Activated CD4-positive, CD25-positive, alpha-beta regulatory T cell treated with anti-CD3 and anti-CD28 coated beads, Interleukin-2, amount 50 U/mL, for 72 hours (primary cell): ENCODE results near the gene PIGK.
"Not testable (repeated sequence)": the region's sequence is repeated elsewhere in the genome, so short reads cannot be mapped to it uniquely, and the experiment has no call there.

Experiments
- DNase-seq: peaks from one replicate; pipeline ENCODE4 v3.0.0; 2021

PIGK gene

DNA sequence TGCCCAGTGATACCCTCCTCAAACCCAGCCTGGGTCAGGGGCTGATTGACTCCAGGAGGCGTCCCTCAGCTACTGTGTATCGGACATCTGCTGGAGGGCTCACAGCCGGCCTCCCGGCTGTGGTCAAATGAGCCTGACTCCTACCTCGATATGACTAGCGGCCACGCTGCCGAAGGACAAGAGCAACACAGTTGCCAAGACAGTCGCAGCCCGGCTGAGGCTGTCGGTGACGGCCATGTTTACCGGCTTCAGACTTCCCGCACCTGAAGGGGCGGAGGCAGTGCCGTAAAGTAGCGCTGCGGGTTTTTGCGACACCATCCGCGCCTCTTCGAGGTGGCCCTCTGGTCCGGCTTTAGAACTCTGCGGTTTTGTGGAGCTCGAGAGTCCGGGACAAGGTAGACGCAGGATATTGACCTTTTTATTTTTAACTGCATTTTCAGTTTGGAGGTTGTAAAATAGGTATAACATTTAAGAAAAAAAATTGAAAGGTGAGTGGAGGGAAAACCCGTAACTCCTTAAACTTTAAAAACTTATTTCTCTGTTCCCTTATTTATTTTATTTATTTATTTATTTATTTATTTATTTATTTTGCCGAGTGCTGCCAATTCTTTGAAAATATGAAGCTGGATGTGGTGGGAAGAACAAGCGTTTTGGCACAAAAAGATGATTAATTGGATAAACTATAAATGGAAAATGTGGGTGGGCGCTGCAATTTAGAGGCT is at the start of gene PIGK:
TSS of gene PIGK (minus strand) at position 265 of the 722 bp plus-strand sequence. CDS start at position 237, 28 bp downstream.
- peak; percentile 89 for DNase-seq

DNA sequence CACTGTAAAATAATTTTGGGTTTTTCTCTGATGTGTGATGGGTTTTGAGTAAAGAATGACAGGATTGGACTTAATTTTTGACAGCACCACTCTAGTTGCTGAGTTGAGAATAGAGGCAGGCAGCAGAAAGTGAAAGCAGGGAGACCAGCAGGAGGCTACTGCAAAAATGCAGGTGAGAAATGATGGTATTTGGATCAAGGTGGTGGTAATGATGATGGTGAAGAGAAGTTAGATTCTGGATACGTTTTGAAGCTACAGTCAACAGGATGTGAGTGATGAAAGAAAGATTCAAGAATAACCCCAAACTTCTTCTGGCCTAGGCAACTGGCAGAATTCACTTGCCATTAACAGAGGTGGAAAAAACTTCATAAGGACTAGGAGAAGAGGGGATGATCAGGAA is 47.8 kb upstream of the PIGK start:
- DNase-seq, result no peak

DNA sequence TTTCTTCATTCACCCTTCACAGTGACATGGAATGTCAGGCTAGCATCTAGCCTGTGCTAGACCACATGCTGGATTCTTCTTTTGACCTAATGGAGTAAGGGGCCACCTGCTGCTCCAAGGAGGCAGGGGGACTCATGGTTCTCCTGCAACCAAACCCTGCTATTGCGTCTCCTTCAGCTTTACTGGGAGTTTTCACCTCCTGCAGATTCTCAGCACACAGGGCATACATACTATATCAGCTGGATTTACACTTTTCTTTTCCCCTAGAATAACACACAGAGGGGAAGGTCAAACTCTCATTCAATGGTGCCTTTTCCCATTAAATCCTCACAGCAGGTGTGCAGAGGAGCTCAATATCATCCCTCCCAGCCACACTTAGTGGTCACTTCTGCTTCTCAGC is 46.0 kb upstream of the PIGK start:
- DNase-seq, result no peak

DNA sequence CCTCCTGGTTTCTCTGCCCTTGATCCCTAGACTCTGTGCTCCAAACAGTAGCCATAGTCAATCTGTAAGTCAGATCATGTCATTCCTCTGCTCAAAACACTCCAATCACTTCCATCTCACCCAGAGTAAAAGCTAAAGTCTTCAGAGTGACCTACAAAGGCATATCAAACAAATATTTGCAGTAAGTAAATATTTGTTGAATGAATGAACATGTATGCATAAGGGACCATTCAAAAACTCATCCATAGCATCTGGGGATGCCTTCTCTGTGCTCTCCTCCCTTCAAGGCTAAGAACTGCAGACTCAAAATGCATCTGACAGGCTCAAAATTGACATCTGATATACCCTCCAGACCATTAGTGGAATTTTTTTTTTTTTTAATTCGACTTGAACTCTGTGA is 44.5 kb upstream of the PIGK start:
- no peak for DNase-seq

DNA sequence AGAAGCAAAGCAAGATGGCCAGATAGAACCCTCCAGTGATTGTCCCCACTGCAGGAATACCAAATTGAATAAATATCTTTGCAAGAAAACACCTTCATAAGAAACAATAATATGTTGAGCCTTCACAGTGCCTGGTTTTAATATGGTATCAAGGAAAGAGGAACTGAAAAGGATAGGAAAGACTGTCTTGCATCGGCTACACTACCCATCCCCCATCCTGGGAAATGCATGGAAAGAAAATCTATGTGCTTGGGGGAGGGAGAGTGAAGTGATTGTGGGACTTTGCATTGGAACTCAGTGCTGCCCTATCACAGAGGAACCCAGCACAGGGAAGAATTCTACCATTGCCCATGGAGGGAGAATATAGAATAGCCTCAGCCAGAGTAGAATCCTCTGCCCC is 34.0 kb upstream of the PIGK start:
- DNase-seq, result no peak

DNA sequence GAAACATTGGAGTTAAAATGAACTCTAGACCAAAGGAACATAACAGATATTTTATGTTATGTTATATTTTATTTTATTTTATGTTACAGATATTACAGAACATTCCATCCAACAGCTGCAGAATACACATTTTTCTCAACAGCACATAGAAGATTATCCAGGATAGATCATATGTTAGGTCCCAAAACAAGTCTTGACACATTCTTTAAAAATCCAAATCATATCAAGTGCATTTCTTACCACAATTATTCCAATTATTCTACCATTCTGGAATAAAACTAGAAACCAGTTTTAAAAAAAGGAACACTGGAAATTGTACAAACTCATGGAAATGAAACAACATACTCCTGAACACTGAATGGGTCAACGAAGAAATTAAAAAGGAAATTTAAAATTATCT is 30.9 kb upstream of the PIGK start:
- no peak for DNase-seq

DNA sequence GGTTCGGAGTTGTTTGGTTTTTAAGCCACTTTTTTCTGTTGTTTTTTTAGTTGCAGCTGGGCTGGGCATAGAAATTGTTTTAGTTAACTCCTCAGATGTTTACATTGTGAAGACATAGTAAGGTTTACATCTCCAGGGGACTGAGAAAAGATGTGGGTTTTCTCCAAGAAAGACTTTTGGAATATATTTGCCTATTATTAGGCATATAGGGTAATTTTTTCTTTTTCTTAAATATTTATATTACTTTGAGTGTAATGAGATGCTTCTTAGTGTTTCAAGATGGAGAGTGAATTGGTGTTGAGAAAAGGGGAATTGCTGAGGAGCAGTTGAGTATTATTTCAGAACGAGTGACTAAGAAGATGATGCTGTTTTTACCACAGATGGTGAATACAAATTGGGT is 26.6 kb upstream of the PIGK start:
- DNase-seq, result no peak

DNA sequence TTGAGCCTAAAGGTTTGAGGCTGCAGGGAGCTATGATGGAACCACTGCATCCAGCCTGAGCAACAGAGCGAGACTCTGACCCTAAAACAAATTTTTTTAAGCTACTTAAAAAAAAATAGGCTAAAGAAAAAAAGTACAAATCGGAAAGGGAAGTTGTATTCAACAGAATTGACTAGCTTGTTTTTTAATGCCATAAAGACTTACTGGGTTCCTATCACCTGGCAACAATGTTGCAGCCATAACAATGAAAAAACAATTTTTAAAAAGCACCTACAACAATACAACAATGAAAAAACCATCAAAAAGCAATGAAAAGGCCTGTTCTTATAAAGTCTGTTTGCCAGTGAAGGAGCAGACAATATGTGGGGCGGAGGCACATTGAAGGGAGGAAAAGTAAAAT is 20.1 kb upstream of the PIGK start:
- DNase-seq, result no peak

DNA sequence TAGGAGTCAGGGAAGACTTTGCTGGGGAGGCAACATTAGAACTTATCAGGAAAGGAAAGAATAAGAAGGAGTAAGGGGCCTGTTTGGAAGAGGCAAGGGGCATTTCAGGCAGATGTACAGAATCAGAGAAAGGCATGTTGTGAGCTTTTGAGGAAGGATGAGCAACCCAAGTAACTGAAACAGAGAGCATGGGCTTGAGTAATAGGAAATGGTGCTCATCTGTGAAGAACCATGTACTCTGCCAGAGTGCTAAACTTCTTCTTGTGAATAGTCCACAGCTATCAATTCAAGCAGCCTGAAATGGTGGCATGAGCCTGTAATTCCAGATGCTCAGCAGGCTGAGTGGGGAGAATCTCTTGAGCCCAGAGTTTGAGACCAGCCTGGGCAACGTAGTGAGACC is 19.2 kb upstream of the PIGK start:
- DNase-seq, result no peak

DNA sequence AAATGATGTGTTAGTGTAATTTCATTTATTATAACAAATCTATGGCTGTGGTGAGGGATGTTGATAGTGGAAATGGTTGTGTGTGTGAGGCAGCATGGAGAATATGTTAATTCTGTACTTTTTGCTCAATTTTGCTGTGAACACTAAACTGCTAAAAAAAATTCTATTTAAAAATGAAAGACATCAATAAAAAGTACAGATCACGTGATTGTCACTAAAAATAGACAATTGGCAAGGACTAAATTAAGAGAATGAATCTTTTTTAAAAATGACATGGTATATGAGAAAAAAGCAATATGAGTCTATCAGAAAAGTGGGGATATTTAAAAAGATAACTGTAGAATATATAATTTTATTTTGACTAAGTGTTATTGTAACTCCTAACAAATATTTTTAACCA is 15.7 kb upstream of the PIGK start:
- no peak for DNase-seq

DNA sequence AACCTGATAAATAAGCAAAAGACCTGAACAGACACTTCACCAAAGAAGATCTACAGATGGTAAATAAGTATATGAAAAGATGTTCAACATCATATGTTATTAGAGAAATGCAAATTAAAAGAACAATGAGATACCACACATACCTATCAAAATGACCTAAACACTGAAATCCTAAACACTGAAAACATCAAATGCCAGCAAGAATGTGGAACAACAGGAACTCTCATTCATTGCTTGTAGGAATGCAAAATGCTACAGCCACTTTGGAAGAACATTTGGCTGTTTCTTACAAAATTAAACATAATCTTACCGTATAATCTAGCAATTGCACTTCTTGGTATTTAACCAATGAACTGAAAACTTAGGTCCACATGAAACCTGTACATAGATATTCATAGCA is 14.9 kb upstream of the PIGK start:
- DNase-seq, result no peak

DNA sequence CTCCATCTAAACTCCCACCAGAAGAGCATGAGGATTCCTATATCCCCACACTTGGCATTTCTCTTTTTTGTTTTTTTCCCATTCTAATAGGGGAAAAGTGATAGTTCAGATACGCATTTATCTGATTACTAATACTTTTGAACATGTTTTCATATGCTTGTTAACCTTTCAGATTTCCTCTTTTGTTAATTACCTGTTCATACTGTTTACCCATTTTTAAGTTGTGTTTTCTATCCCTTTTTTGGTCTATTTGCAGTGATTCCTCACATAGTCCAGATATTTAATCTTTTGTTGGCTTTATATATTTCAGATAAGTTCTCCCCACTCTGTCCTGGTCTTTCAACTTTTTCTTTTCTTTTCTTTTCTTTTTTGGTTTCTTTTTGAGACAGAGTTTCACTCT is 13.6 kb upstream of the PIGK start:
- DNase-seq, result no peak

DNA sequence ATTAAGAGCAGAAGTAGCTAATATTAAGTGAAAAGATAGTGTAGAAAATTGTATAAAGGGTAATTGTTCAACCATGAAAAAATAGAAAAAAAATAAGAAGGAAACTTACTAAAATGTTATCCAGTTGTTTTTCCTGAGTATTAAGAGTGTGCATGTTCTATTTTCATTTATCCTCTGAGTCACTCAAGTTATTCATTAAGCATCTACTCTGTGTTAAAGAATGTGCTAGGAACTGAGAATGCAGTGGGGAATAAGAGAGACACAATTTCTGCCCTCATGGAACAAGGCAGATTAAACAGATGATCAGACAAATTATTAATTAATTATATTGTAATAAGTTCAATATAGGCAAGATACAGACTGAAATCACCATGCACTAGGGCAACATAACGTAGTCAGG is 10.8 kb upstream of the PIGK start:
- no peak for DNase-seq

DNA sequence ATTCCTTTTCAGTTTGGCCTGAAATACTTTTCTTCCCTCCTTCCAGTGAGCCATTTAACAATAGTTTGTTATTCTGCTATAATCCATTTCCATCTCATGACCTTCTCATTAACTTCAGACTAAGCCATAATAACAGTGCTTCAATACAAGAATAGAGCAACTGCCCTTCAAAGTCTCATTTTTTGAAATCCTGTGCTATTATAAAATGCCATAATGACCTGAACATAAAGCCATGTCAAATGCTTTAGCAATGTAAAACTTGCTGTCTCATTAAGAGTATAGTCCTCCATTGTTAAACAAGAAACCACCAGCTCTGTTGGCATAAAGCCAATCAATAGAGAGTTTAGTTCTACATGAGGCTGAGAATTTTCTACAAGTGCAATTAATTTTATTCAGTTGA is 9.6 kb upstream of the PIGK start:
- no peak for DNase-seq

DNA sequence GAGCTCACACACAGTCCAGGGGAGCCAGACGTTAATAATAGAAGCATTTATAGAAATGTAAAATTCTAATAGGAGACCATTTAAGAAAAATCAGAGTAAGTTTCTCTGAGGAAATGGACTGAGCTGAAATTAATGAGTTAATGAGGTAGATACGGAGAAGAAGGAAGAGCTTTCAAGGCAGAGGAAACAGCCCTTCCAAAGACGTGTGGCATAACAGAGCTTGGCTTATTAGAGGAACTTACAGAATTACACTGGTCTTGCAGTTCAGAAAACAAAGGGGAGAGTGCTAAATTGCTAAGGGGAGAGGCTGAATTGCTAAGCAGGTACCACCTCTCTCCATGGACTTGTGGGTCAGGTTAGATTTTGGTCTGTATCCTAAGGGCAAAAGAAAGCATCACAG is 8.2 kb upstream of the PIGK start:
- DNase-seq, result no peak

DNA sequence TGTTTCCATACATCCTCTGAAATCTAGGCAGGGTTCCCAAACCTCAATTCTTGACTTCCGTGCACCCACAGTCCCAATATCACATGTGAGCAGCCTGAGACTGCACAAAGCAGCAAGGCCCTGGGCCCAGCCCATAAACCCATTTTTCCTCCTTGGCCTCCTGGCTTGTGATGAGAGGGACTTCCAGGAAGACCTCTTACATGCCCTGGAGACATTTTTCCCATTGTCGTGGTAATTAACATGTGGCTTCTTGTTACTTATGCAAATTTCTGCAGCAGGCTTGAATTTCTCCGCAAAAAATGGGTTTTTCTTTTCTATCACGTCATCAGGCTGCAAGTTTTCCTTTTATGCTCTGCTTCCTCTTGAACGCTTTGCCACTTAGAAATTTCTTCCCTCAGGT is 3.3 kb upstream of the PIGK start:
- DNase-seq, result no peak

DNA sequence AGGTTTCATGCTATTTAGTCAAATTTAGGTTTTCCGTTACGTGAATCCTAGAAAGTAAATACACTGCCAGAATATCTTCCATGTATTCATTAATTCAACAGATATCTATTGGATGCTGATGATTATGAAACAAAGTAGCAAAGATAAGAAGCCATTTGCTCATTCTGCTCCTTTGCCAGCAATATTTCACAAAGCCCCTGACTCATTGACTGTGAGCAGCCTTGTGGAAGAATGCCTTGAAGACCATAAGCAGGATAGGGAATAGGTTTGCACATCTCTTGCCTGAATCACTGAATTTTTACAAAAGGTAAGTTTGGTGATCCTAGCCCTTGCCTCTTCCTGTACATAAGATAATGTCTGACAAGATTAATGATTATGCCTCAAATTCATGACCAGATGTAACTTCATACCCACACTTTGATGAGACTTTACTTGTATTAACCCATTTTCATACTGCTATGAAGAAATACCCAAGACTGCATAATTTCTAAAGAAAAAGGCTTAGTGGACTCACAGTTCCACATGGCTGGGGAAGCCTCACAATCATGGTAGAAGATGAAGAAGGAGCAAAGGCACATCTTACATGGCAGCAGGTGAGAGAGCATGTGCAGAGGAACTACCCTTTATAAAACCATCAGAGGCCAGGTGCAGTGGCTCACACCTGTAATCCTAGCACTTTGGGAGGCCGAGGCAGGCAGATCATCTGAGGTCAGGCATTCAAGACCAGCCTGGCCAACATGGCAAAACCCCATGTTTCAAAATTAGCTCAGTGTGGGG is 1.6 kb upstream of the PIGK start:
- DNase-seq, result no peak

DNA sequence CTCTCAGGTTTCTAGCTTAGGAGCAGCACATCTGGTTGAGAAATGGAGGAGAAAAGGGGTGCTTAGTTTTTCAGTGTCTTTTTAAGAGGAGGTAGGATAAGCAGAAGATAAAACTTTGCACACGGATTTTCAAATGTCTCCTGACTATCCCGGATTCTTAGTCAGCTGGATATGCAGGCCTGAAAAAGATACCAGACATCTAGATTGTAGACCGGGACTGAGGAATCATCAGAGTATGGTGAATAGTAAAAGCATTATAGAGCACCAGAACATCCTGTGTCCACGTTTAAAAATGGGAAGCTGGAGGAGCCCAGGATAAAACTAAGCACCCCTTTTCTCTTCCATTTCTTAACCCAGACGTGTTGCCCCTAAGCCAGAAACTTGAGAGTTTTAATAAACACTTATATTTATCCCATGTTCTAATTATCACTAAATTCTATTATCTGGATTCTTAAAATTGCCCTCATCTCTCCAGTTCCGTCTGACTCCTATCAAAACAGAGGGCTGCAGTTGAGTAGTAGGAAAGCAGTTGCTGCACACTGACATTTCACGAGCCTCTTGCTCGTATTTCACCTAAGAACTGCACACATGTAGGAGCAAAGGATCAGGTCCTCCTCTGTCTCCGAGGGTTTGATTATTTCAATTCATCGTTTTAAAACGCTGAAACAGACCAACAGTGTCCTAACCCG is 609 bp downstream of the PIGK start:
- DNase-seq, result no peak

DNA sequence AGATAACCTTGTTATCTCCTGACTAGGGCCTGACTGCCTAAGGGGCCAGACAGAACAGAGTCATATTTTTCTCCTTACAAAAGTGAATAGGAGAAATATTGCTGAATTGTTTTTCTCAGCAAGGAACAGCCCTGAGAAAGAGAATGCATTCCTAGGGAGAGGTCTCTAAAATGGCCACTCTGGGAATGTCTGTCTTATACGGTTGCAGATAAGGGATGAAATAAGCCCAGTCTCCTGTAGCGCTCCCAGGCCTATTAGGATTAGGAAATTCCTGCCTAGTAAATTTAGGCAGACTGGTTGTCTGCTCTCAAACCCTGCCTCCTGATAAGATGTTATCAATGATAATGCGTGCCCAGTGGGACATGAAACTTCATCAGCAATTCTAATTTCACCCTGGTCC is 15.2 kb downstream of the PIGK start:
- DNase-seq, result not testable (repeated sequence)

DNA sequence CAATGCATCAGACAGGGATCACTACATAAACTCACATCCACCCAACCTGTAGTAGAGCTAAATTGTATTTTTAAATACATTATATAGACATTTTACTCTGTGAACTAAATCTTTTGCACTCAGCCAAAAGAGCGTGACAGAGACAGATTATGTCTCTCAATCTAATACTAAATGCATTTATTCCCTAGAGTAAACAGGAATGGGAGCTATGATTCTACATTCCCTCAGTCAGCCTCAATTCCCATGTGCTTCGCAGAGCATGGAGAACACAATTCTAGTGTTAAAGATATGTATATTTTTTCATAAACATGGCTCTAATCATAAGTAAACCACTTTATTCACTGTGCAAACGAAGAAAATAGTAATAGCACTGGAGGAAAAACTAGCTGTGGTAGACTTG is 16.5 kb downstream of the PIGK start:
- DNase-seq, result no peak

DNA sequence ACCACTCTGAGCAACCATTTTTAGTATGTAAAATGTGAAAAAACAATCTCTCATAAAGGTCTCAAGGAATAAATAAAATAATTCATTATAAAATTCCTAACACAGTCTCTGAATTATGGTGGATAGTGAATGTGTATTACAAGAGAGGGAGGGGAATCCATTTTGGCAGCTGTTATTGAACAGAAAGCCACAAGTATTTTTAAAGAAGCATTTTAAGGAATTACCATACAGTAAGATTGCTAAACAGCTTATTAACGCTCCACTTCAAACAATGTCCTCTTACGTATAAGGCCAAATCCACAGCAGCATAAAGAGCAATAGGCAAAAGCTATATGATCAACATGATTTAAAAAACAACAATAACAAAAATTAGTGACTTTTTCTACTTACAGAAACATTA is 18.4 kb downstream of the PIGK start:
- DNase-seq, result no peak

DNA sequence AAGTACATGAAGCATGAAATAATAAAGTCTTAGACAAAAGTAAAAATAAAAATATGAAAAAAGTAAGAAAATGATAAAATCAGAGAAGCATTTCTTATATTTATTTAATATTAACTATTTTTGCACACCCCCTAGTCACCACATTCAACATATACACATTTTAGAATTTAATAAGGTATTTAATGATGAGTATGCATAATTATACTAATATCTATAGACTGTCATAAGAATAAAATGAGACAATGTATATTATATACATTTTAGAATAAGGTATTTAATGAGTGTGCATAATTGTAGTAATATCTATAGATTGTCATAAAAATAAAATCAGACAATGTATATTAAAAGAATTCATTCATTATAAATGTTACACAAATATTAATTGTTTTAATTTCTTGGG is 18.9 kb downstream of the PIGK start:
- no peak for DNase-seq

DNA sequence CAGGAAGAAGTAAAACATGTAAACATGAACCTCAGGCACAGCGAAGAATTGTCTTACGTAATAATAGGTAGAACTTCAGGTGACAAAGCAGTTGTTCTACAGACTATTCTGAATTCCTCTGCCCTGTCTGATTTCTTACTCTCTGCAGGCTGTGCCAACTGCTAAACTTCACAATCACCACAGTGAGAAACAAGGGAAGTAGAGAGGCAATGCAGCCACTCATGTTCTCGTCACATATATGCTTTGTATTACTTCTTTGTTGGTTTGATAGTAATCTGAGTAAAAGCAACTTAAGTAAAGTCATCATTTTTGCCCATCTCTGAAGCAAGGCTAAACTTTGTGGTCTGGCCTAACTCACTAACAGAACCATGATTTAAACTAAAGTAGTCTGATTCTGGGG is 21.9 kb downstream of the PIGK start:
- no peak for DNase-seq

DNA sequence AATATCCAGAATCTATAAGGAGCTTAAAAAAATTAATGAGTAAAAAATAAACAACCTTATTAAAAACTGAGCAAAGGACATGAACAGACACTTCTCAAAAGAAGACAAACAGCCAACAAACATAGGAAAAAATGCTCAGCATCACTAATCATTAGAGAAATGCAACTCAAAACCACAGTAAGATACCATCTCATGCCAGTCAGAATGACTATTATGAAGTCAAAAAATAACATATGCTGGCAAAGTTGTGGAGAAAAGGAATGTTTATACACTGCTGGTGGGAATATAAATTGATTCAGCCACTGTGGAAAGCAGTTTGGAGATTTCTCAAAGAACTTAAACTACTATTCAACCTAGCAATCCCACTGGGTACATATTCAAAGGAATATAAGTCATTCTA is 25.3 kb downstream of the PIGK start:
- no peak for DNase-seq
